Renal pelvis (tissue), 4 donors: Measurements from ENCODE around the gene STPG2. TPM values are rescaled to one million over a fixed set of nuclear protein-coding genes. Genes with fewer than 3 reads are reported as not detected.
"Not testable (repeated sequence)": the region's sequence is repeated elsewhere in the genome, so short reads cannot be mapped to it uniquely, and the experiment has no call there.

Experiments used
- DNase-seq: peaks from one replicate; pipeline ENCODE4 v3.0.0-alpha.2; 2013
- polyA plus RNA-seq, 3 donors: library from polyadenylated mRNA; unstranded; fragments of 120-200 nt; gene quantifications; one replicate each; pipeline ENCODE4 v1.2.1, GENCODE V29; 2013; ENCODE audit not compliant: insufficient read length in 3 of 3

The STPG2 gene
- polyA plus RNA-seq, 3 donors: 0.36 to 0.77 (median 0.65) TPM

DNA sequence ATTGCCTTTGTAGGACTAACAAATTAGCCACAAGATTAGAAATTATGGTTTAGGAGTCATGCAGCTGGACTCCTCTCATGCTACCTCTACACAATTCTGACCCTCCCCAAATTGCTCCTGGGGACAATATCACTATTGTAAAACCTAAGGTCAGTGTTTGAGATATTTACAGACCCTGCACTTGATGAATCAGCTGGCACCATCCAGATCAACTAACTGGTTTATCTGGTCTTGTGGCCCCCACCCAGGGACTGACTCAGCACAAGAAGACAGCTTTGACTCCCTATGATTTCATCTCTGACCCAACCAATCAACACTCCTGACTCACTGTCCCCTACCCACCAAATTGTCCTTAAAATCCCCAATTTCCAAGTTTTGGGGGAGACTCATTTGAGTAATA lies 192.4 kb downstream of the STPG2 start:
- DNase-seq: no peak

DNA sequence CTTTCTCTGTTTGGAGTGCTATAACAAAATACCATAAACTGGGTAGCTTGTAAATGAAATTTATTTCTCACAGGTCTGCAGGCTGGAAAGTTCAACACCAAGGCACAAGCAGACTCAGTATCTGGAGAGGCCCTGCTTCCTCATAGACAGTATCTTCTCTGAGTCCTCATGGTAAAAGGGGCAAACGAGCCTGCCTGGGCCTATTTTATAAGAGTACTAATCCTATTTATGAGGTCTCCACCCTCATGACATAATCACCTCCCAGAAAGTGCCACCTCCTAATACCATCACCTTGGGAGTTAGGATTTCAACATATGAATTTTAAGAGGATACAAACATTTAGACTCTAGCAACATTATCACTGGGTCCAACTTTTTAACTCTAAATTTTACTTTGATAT lies 200.3 kb downstream of the STPG2 start:
- DNase-seq: no peak

GRCh38 chr4:97942137-97942536 lies 201.1 kb downstream of the STPG2 start:
- no peak for DNase-seq

- no peak for DNase-seq
Measured at GRCh38 chr4:97938141-97938540, 205.1 kb downstream of the STPG2 start.

DNA sequence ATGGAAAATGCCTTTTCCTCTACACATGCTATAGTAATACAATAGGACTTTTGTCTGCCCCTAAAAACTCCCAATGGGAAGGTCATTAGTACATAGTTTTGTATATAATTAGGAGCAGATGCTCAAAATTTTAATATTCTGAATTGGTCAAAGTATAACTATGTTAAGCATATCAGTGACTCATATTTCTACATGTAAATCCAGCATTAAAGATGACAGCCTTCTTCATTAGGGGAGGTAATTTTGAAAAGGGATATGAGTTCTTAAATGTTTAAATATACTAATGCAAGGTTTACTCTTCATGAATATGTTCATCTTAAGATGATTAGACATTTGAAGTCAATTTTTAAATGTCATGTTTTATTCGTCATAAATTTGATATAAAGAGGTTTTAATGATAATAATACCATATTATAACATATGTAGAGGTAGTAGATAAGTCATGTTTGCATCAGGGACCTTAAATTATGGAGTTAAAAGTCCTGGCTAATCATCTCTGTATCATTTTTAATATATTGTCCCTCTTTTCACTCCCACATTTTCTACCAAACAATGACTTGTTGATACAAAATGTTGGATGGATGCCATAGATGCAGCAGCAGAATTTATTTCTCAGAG lies 218.8 kb downstream of the STPG2 start:
- no peak for DNase-seq

- DNase-seq: no peak
Measured at GRCh38 chr4:97923096-97923495, 220.2 kb downstream of the STPG2 start.

- no peak for DNase-seq
Measured at GRCh38 chr4:97917115-97917514, 226.2 kb downstream of the STPG2 start.

- DNase-seq: peak; percentile 12
Measured at GRCh38 chr4:97912156-97912555, 231.1 kb downstream of the STPG2 start.

GRCh38 chr4:97911236-97911906 lies 231.9 kb downstream of the STPG2 start:
- no peak for DNase-seq

DNA sequence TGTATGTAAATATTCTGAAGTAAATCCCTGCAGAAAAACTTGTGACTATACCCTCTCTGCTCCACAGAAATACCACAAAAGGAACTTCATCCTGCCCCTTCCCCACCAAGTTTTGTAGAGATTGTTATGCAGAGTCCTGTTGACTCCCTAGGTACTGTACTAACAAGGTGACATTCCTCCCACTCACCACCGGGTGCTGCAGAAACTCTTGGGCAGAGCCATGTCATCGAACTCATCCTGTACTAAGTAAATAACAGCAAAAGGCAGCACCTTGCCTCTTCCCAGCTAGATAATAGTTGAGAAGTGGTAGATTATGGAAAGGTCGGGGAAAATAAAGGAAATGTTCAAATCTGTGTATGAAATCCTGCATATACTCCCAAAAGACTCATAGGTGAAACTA lies 233.3 kb downstream of the STPG2 start:
- no peak for DNase-seq

- not testable (repeated sequence) for DNase-seq
Measured at GRCh38 chr4:97903436-97904189, 239.7 kb downstream of the STPG2 start.

DNA sequence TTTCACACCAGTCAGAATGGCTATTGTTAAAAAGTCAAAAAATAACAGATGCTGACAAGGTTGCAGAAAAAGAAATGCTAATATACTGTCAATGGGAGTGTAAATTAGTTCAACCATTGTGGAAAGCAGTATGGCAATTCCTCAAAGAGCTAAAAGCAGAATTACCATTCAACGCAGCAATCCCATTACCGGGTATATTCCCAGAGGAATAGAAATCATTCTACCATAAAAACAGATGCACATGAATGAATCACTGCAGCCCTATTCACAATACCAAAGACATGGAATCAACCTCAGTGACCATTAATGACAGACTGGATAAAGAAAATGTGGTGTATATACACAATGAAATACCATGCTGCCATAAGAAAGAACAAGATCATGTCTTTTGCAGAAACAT lies 243.0 kb downstream of the STPG2 start:
- no peak for DNase-seq

- no peak for DNase-seq
Measured at GRCh38 chr4:97892592-97893266, 250.5 kb downstream of the STPG2 start.

GRCh38 chr4:97879942-97880341 lies 263.3 kb downstream of the STPG2 start:
- no peak for DNase-seq

DNA sequence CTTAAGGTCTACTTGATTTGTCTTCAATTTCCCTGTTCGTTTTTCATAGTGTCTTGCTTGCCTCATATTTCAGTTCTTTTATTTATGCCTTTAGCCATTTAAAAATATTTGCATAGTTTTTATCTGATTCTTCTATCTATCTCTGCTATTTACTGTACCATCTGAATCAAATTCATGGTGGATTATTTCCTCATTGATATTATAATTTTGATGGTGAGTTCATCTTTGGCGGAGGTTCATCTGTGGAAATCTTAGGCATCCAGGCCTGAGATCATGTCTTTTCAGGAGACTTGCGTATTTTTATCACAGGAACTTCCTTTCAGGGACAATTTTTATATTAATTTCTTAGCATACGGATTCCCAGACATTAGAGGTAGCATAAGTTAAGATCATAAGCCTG lies 275.2 kb downstream of the STPG2 start:
- DNase-seq: no peak

GRCh38 chr4:97867557-97868091 lies 275.7 kb downstream of the STPG2 start:
- DNase-seq: no peak

- DNase-seq: peak; percentile 5
Measured at GRCh38 chr4:97866821-97867556, 276.3 kb downstream of the STPG2 start.

GRCh38 chr4:97851115-97851514 lies 292.2 kb downstream of the STPG2 start:
- DNase-seq: no peak

DNA sequence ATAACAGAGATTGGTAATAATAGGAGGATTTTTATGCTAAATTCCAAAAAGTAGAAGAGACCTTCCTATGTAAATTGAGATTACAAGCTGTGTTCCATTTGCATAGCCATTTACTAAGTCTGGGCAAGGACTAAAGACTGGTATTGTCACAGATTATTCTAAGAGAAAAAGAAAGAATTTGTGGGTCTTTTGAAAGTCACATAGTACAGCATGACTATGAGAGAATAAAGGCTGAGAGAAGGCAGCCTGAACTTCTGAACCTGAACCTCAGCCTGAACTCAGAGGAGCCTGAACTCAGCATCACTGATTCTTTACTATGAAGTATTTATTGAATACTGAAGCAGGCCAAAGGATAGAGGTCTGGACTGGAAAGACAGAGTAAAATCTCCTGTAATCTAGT lies 297.5 kb downstream of the STPG2 start:
- DNase-seq: no peak

- no peak for DNase-seq
Measured at GRCh38 chr4:97841512-97841911, 301.8 kb downstream of the STPG2 start.

GRCh38 chr4:97836662-97837061 lies 306.6 kb downstream of the STPG2 start:
- DNase-seq: no peak

GRCh38 chr4:97828646-97829045 lies 314.6 kb downstream of the STPG2 start:
- no peak for DNase-seq
